GM11168 (cell line): ENCODE data around the gene ATG7.
"Not testable (repeated sequence)": the region's sequence is repeated elsewhere in the genome, so short reads cannot be mapped to it uniquely, and the experiment has no call there.

Source experiments
- in situ Hi-C: fragments of 300-500 bp; cut with MboI; formaldehyde crosslinking; loops from one replicate; pipeline ENCODE4 v1.12.0; 2022; ENCODE audit warnings: low sequenced_read_pairs; ENCODE audit not compliant: unreplicated experiment

The ATG7 gene

GRCh38 chr3:11405323-11405722 is 133.1 kb downstream of the ATG7 start:
- in situ Hi-C loops, result no loop called here

- in situ Hi-C loops, result no loop called here
Observed at GRCh38 chr3:11407644-11408043, 135.4 kb downstream of the ATG7 start.

GRCh38 chr3:11408324-11408859 is 136.2 kb downstream of the ATG7 start:
- in situ Hi-C loops, result not testable (repeated sequence)

- in situ Hi-C loops, result no loop called here
Observed at GRCh38 chr3:11410564-11410963, 138.4 kb downstream of the ATG7 start.

- in situ Hi-C loops, result no loop called here
Observed at GRCh38 chr3:11411956-11412355, 139.8 kb downstream of the ATG7 start.

GRCh38 chr3:11413071-11413470 is 140.9 kb downstream of the ATG7 start:
- in situ Hi-C loops, result no loop called here

- in situ Hi-C loops, result no loop called here
Observed at GRCh38 chr3:11415099-11415498, 142.9 kb downstream of the ATG7 start.

GRCh38 chr3:11420066-11420465 is 147.9 kb downstream of the ATG7 start:
- in situ Hi-C loops, result no loop called here

GRCh38 chr3:11422291-11422690 is 150.1 kb downstream of the ATG7 start:
- in situ Hi-C loops, result no loop called here

- in situ Hi-C loops, result no loop called here
Observed at GRCh38 chr3:11423868-11424267, 151.7 kb downstream of the ATG7 start.

GRCh38 chr3:11424277-11424676 is 152.1 kb downstream of the ATG7 start:
- in situ Hi-C loops, result no loop called here

GRCh38 chr3:11430207-11430606 is 158.0 kb downstream of the ATG7 start:
- in situ Hi-C loops, result no loop called here

GRCh38 chr3:11430624-11431023 is 158.4 kb downstream of the ATG7 start:
- in situ Hi-C loops, result no loop called here

GRCh38 chr3:11431319-11431718 is 159.1 kb downstream of the ATG7 start:
- in situ Hi-C loops, result no loop called here

GRCh38 chr3:11434017-11434526 is 161.9 kb downstream of the ATG7 start:
- in situ Hi-C loops, result no loop called here

- in situ Hi-C loops, result no loop called here
Observed at GRCh38 chr3:11434563-11435096, 162.4 kb downstream of the ATG7 start.

GRCh38 chr3:11435440-11436165 is 163.4 kb downstream of the ATG7 start:
- in situ Hi-C loops, result no loop called here

GRCh38 chr3:11436775-11437174 is 164.6 kb downstream of the ATG7 start:
- in situ Hi-C loops, result no loop called here

GRCh38 chr3:11437506-11437905 is 165.3 kb downstream of the ATG7 start:
- in situ Hi-C loops, result no loop called here

- in situ Hi-C loops, result no loop called here
Observed at GRCh38 chr3:11438646-11439045, 166.4 kb downstream of the ATG7 start.

- in situ Hi-C loops, result not testable (repeated sequence)
Observed at GRCh38 chr3:11441346-11441745, 169.1 kb downstream of the ATG7 start.

GRCh38 chr3:11444404-11444803 is 172.2 kb downstream of the ATG7 start:
- in situ Hi-C loops, result no loop called here
